Trophoblast cell (in vitro differentiated cells and primary cell): ENCODE measurements around the gene DVL2.

Experiments
- DNase-seq, 2 donors: peaks; one replicate each; pipeline ENCODE4 v3.0.0-alpha.2; 2016
- H2AFZ ChIP-seq: 2 replicates; pipeline ENCODE4 v1.6.1; 2013; ENCODE audit warnings: low read length, moderate library complexity, mild to moderate bottlenecking; ENCODE audit not compliant: insufficient read depth, poor library complexity
- H2AK5ac ChIP-seq: 2 replicates; pipeline ENCODE4 v1.6.1; 2013; ENCODE audit warnings: mild to moderate bottlenecking, low read length
- H2BK120ac ChIP-seq: 2 replicates; pipeline ENCODE4 v1.6.1; 2013; ENCODE audit warnings: low read length, mild to moderate bottlenecking, moderate library complexity; ENCODE audit not compliant: insufficient read depth, poor library complexity
- H2BK12ac ChIP-seq: 2 replicates; pipeline ENCODE4 v1.6.1; 2013; ENCODE audit warnings: mild to moderate bottlenecking, low read length, moderate library complexity
- H2BK5ac ChIP-seq: 2 replicates; pipeline ENCODE4 v1.6.1; 2013; ENCODE audit warnings: low read length, low read depth, moderate library complexity, mild to moderate bottlenecking; ENCODE audit not compliant: poor library complexity
- H3K14ac ChIP-seq: 2 replicates; pipeline ENCODE4 v1.6.1; 2013; ENCODE audit warnings: mild to moderate bottlenecking, low read length
- H3K18ac ChIP-seq: 2 replicates; pipeline ENCODE4 v1.6.1; 2013; ENCODE audit warnings: mild to moderate bottlenecking, low read length
- H3K23ac ChIP-seq: 2 replicates; pipeline ENCODE4 v1.6.1; 2013; ENCODE audit warnings: low read length
- H3K27ac ChIP-seq: 2 replicates; pipeline ENCODE4 v1.5.1; 2013; ENCODE audit warnings: low read depth, mild to moderate bottlenecking, inconsistent platforms, low read length, moderate library complexity
- H3K27me3 ChIP-seq: 2 replicates; pipeline ENCODE4 v1.6.1; 2013; ENCODE audit warnings: inconsistent platforms, mild to moderate bottlenecking, low read length, moderate library complexity; ENCODE audit not compliant: insufficient read depth
- H3K36me3 ChIP-seq, 2 experiments: 1 replicate in 1 of 2; 2 replicates in 1 of 2; pipeline ENCODE4 v1.6.1; 2013; ENCODE audit warnings: low read length in 2 of 2, mild to moderate bottlenecking in 2 of 2, moderate library complexity in 1 of 2; ENCODE audit not compliant: insufficient read depth in 2 of 2, control insufficient read depth in 1 of 2
- H3K4ac ChIP-seq: 2 replicates; pipeline ENCODE4 v1.6.1; 2013; ENCODE audit warnings: low read depth, mild to moderate bottlenecking, low read length, moderate library complexity
- H3K4me1 ChIP-seq, 2 experiments: 1 replicate in 1 of 2; 2 replicates in 1 of 2; pipeline ENCODE4 v1.6.1; 2013; ENCODE audit warnings: low read length in 2 of 2, mild to moderate bottlenecking in 2 of 2, moderate library complexity in 1 of 2; ENCODE audit not compliant: insufficient read depth in 2 of 2, control insufficient read depth in 1 of 2
- H3K4me2 ChIP-seq: 2 replicates; pipeline ENCODE4 v1.6.1; 2013; ENCODE audit warnings: inconsistent platforms, mild to moderate bottlenecking, low read length, moderate library complexity
- H3K4me3 ChIP-seq: 2 replicates; pipeline ENCODE4 v1.5.1; 2013; ENCODE audit warnings: mild to moderate bottlenecking, low read depth, low read length, inconsistent platforms
- H3K79me1 ChIP-seq: one replicate; pipeline ENCODE4 v1.6.1; 2013; ENCODE audit warnings: low read length
- H3K79me2 ChIP-seq: 2 replicates; pipeline ENCODE4 v1.6.1; 2013; ENCODE audit warnings: low read length, mild to moderate bottlenecking; ENCODE audit not compliant: control insufficient read depth, insufficient read depth, poor library complexity
- H3K9ac ChIP-seq: 2 replicates; pipeline ENCODE4 v1.6.1; 2013; ENCODE audit warnings: mild to moderate bottlenecking, low read length
- H3K9me3 ChIP-seq: 2 replicates; pipeline ENCODE4 v1.6.1; 2013; ENCODE audit warnings: low read depth, mild to moderate bottlenecking, control low read depth, inconsistent platforms, low read length; ENCODE audit not compliant: insufficient read depth
- H4K12ac ChIP-seq: 2 replicates; pipeline ENCODE4 v1.6.1; 2013; ENCODE audit warnings: low read depth, mild to moderate bottlenecking, low read length, moderate library complexity
- H4K8ac ChIP-seq: 2 replicates; pipeline ENCODE4 v1.6.1; 2013; ENCODE audit warnings: low read depth, mild to moderate bottlenecking, low read length, moderate library complexity
- H4K91ac ChIP-seq: one replicate; pipeline ENCODE4 v1.6.1; 2013; ENCODE audit warnings: low read depth, mild to moderate bottlenecking, low read length, moderate library complexity
- WGBS: extraction: QIAGEN DNeasy Blood & Tissue Kit; methylation state at CpG from one replicate; pipeline ENCODE4 v1.1.7; 2013; ENCODE audit warnings: missing lambda C conversion rate; ENCODE audit not compliant: insufficient read length, insufficient coverage; ENCODE audit errors: extremely low coverage; 5-methylcytosine and 5-hydroxymethylcytosine counted together

Gene DVL2

DNA sequence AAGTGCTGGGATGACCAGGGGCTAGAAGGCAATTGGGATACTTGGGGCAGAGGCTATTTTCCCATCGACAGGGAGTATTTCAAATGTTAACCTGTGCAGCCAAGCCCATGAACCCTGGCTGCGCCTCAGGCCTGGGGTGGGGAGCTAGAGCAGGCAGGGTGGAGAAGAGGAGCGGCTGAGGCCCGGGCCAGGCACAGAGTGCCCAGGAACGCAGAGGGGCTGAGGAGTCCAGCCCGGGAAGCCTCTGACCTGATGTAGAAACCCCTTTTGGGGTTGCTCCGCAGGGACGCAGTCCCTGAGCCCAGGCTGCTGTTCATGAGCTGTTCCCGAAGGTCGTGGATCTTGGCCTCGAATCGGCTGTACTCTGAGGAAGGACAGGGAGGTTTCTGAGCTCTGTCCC is 38.3 kb downstream of the DVL2 start:
- Histone ChIP-seq H2AK5ac (no peak overlapping the region), H3K79me2 (no peaks in the 10 kb centered on the region), H2BK5ac (no peak overlapping the region), H3K4me1 (no peaks in the 10 kb centered on the region), H3K23ac (no peak overlapping the region), H3K9me3 (no peaks in the 10 kb centered on the region), H3K4me2 (no peak overlapping the region), H3K36me3 (peaks cover 46 to 48% of the 10 kb centered on the region in 2 experiments), H3K18ac (no peak overlapping the region), H3K27me3 (no peaks in the 10 kb centered on the region), H3K27ac (no peak overlapping the region), H4K12ac (no peak overlapping the region), H3K79me1 (no peaks in the 10 kb centered on the region), H2AFZ (no peak overlapping the region), H3K4me3 (no peak overlapping the region), H4K8ac (no peak overlapping the region), H2BK12ac (no peak overlapping the region), H3K14ac (no peak overlapping the region), H4K91ac (no peak overlapping the region), H2BK120ac (no peak overlapping the region), H3K4ac (no peak overlapping the region), H3K9ac (no peak overlapping the region)
- no CpG with 5 or more reads among the region's 12 CpGs for WGBS
- DNase-seq, result no peak

DNA sequence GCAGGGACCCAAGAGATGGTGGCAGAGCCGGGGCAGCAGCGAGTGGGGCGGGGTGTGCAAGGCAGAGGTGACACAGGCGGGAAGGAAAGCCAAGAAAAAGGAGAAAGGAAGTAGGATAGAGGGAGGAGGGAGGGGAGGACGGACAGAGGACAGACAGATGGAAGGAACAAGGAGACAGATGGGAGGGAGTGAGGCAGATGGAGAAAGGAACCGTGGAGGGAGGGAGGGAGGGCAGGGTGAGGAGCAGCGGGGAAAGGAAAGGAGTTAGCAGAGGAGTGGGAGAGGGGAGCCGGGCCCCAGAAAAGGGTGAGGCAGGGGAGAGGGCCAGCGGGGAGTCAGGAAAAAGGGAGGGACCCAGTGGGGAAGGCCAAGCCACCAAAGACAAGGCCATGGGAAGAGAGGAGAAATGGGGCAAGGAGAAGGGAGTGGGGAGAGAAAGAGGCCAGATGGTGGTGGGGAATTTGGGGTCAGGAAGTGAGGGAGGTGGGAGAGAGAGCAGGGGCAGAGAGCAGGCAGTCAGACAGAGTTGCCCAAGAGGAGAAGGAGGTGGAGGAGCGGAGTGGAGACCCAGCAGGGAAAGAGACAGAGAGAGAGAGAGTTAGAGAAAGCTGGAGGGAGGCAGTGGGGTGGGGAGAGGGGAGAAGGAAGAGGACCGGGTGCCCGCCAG is 41.9 kb downstream of the DVL2 start:
- Histone ChIP-seq H3K27me3 (no peaks in the 10 kb centered on the region), H4K91ac (no peak overlapping the region), H2AK5ac (no peak overlapping the region), H3K9ac (no peak overlapping the region), H3K14ac (no peak overlapping the region), H2BK120ac (no peak overlapping the region), H4K8ac (no peak overlapping the region), H3K23ac (no peak overlapping the region), H3K9me3 (no peaks in the 10 kb centered on the region), H3K79me2 (no peaks in the 10 kb centered on the region), H3K4me2 (no peak overlapping the region), H3K4me3 (no peak overlapping the region), H2AFZ (no peak overlapping the region), H3K4me1 (no peaks in the 10 kb centered on the region), H3K18ac (no peak overlapping the region), H3K36me3 (peaks cover 55 to 57% of the 10 kb centered on the region in 2 experiments), H3K4ac (no peak overlapping the region), H4K12ac (no peak overlapping the region), H3K79me1 (no peaks in the 10 kb centered on the region), H2BK12ac (no peak overlapping the region), H2BK5ac (no peak overlapping the region), H3K27ac (no peak overlapping the region)
- no CpG with 5 or more reads among the region's 12 CpGs for WGBS
- no peak for DNase-seq

DNA sequence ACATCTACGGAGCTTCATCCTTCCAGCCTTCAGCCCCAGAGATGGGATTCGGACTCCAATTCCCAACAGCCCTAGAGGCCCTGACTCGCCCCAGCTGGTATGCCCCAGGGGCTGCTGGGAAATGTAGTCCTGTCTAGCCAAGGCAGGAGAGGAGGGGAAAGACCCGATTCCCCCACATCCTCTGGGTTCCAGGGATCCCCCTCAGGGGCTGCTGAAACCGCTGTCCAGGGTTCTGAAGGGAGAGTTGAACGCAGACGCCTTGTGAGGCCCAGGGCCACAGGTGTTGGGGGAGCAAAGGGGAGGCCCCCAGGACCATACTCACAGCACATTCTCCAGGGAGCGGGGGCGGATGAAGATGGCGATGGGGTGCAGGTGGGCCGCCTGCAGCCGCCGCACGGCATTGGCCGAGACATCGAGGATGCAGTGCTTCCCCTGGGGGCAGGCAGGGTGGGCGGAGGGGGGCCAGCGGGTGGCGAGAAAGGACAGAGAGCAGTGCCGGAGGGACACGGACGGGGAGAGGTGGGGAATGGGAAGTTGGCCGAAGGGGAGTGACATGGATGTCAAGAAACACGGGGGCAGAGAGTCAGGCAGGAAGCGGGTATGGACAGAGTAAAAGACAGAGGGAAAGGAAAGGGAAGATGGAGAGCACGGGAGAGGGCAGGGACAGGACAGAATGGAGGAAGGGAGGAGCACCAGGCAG is 42.6 kb downstream of the DVL2 start:
- WGBS, result no CpG with 5 or more reads among the region's 26 CpGs
- Histone ChIP-seq H3K27ac (no peak overlapping the region), H3K9me3 (no peaks in the 10 kb centered on the region)

DNA sequence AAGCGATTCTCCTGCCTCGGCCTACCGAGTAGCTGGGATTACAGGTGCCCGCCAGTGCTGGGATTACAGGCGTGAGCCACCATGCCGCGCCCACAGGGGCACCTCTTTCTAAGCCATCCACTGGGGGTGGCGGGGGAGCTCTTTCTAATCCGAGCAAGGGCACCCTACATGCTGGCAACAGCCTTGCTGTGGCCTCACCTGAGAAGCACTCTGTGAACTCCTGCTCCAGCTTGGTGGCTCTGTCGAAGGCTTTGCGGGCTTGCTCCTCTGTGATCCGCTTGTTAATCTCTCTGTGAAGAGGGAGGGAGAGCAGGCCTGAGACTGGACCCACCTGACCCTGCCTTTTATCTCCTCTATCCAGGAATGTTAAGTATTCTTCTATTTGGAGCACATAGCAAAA is 43.2 kb downstream of the DVL2 start:
- Histone ChIP-seq H4K91ac (no peak overlapping the region), H3K9ac (no peak overlapping the region), H3K14ac (no peak overlapping the region), H3K4me2 (no peak overlapping the region), H3K36me3 (peaks cover 46 to 47% of the 10 kb centered on the region in 2 experiments), H2AK5ac (no peak overlapping the region), H3K4ac (no peak overlapping the region), H2AFZ (no peak overlapping the region), H3K79me1 (no peaks in the 10 kb centered on the region), H3K23ac (no peak overlapping the region), H4K8ac (no peak overlapping the region), H3K4me3 (no peak overlapping the region), H2BK120ac (no peak overlapping the region), H3K9me3 (no peaks in the 10 kb centered on the region), H3K79me2 (no peaks in the 10 kb centered on the region), H3K27me3 (no peaks in the 10 kb centered on the region), H3K18ac (no peak overlapping the region), H2BK12ac (no peak overlapping the region), H4K12ac (no peak overlapping the region), H3K4me1 (no peaks in the 10 kb centered on the region), H2BK5ac (no peak overlapping the region), H3K27ac (no peak overlapping the region)
- WGBS, result no CpG with 5 or more reads among the region's 12 CpGs
- DNase-seq, result no peak

More for the DNA sequence above, 42.6 kb downstream of the DVL2 start:
- H3K23ac ChIP-seq, result no peak overlapping the region
- no peak overlapping the region for H2BK120ac ChIP-seq
- no peaks in the 10 kb centered on the region for H3K27me3 ChIP-seq
- no peak overlapping the region for H2BK12ac ChIP-seq
- no peak overlapping the region for H3K4me3 ChIP-seq
- H2AFZ ChIP-seq, result no peak overlapping the region
- no peak overlapping the region for H3K4me2 ChIP-seq
- no peak overlapping the region for H4K8ac ChIP-seq
- no peaks in the 10 kb centered on the region for H3K79me1 ChIP-seq
- no peaks in the 10 kb centered on the region for H3K4me1 ChIP-seq
- H2AK5ac ChIP-seq, result no peak overlapping the region
- DNase-seq, result peak; percentile 37 to 63
- H3K18ac ChIP-seq, result no peak overlapping the region
- no peaks in the 10 kb centered on the region for H3K79me2 ChIP-seq
- H2BK5ac ChIP-seq, result no peak overlapping the region
- no peak overlapping the region for H4K12ac ChIP-seq
- no peak overlapping the region for H3K9ac ChIP-seq
- H4K91ac ChIP-seq, result no peak overlapping the region
- H3K4ac ChIP-seq, result no peak overlapping the region
- H3K14ac ChIP-seq, result no peak overlapping the region
- peaks cover 52 to 53% of the 10 kb centered on the region in 2 experiments for H3K36me3 ChIP-seq
